Measurements from ENCODE around the gene URAD.

Gene URAD

DNA sequence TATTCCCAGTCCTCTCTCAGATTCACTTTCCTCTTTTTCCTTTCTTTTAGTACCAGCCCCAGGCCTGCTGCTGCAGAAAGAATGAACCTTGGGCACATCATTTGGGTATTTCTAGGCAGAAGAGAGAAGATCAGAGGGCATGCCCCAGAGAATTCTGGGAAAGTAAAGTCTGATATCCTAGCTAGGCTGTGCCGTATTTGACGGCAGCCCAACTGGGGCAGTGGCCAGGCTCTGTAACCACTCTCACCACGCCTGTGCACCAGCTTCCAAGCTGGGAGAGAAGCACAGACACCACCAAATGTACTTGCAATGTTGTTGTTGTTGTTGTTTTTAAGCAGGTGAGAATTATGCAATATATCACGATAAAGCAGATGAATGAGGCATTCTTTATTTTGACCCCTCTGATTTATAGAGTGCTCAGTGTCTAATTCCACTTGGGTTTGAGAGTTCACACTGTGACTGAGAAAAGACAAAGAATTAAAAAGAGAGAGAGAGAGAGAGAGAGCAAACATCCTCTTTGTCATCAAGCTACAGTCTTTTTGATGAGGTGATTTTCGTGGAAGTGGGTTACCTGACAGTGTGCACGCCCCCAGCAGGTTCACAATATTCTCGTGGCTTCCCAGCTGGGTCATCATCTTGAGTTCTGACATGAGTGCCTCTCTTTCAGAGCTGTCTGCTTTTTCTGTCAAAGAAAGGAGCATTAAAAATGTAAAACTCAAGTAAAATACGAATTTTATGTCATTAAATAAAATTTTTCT, 39.3 kb upstream of the URAD start:
- no peak overlapping the region for H3K4me3 ChIP-seq (ENCODE audit: low read length)
- TF ChIP-seq, protein P1, sequence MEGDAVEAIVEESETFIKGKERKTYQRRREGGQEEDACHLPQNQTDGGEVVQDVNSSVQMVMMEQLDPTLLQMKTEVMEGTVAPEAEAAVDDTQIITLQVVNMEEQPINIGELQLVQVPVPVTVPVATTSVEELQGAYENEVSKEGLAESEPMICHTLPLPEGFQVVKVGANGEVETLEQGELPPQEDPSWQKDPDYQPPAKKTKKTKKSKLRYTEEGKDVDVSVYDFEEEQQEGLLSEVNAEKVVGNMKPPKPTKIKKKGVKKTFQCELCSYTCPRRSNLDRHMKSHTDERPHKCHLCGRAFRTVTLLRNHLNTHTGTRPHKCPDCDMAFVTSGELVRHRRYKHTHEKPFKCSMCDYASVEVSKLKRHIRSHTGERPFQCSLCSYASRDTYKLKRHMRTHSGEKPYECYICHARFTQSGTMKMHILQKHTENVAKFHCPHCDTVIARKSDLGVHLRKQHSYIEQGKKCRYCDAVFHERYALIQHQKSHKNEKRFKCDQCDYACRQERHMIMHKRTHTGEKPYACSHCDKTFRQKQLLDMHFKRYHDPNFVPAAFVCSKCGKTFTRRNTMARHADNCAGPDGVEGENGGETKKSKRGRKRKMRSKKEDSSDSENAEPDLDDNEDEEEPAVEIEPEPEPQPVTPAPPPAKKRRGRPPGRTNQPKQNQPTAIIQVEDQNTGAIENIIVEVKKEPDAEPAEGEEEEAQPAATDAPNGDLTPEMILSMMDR (IDR thresholded peaks at IDR 0.05; ENCODE audit: insufficient read depth, low read depth, low read length, missing control alignments): no peak

DNA sequence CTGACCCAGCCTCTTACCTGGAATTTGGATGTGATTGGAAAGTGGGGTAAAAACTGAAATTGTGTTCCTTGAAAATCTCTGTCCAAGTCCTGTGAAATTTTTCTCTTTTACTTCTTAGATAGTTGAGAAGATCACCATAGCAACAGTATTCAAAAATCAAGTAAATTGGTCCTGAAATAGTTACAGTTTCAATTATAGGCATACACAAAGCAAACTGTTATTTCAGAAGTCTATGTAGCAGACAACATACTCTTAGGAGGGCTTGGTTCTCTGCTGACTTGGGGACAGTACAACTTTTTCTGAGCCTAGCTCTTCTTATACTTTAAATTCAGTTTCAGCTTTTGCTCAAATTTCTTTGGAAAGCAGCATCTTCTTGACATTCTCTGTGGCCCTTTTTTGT, 38.6 kb upstream of the URAD start:
- DNase-seq (ENCODE audit: low read depth): no peak
- TF ChIP-seq, protein P1 (IDR thresholded peaks at IDR 0.05; ENCODE audit: insufficient read depth, low read depth, low read length, missing control alignments): no peak
- H3K4me3 ChIP-seq (ENCODE audit: low read length): no peak overlapping the region

More for the DNA sequence above, 39.3 kb upstream of the URAD start:
- DNase-seq (ENCODE audit: low read depth): no peak

DNA sequence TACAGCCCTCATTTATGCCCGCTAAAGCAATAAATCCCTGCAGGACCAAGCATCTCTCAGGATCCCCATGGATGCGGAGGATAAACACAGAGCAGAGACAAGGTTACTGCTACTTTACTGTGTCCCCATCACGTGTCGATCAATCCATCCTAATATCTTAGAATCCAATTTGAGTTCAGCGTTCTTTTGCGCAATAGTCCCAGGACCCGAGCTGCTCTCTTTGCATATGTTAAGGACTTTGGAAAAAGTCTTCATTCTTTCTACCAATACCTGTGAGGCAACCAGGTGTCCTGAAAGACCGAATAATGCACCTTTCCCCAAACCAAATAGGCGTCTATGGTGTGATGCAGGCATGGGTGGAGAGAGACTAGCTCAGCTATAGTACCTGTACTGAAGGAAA, 38.0 kb upstream of the URAD start:
- DNase-seq (ENCODE audit: low read depth): no peak
- TF ChIP-seq, protein P1 (IDR thresholded peaks at IDR 0.05; ENCODE audit: insufficient read depth, low read depth, low read length, missing control alignments): no peak

DNA sequence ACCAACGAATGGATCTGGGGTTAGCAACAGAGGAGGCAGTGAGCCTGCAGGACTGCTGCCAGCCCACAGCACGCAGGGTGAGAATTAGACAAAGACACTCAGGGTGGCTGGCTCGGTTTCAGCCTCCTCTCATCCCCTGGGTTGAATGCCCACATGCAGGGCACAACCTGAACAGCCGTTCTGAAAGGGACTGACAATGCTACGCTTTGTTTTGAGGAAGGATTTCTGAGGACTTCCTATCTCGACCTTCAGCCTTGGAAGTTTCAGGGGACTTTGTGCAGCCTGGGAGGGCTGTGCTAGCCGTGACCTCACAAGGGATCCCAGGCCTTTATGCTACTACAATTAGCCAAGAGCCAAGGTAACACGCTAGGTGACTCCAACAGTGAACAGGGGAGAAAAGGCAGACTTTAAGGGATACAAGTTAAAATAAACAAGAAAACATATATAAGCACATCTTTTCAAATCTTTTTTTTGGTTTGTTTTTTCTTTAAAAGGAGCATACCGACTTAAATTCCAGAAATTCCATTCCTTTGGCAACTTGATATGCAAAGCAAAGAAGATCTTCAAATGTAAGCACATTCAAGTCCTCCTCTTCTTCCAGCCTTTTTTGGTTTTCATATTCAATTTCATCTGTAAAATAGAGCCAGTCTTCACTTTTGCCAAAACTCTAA, 34.5 kb upstream of the URAD start:
- H3K4me3 ChIP-seq (ENCODE audit: low read length): no peak overlapping the region
- DNase-seq (ENCODE audit: low read depth): no peak
- TF ChIP-seq, protein P1 (IDR thresholded peaks at IDR 0.05; ENCODE audit: insufficient read depth, low read depth, low read length, missing control alignments): no peak

More for the DNA sequence above, 38.0 kb upstream of the URAD start:
- H3K4me3 ChIP-seq (ENCODE audit: low read length): no peak overlapping the region

DNA sequence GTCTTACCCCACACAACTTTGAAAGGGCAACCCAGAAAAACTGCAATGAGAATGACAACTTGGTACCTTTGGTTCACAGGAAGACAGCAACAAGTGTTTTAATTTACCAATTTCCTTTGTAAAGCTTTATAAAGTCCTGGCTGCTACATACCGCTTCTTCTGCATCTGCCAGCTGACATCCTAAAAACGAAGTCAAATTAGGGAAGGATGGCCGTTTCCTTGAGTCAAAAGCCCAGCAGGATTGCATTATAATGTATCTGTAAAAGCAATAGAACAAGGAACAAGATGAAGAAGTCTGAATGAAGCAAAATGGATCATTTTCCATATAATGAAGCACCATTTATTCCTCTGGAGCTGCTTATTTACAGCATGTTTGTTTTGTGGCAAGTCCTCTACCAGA, 25.8 kb upstream of the URAD start:
- no peak overlapping the region for H3K4me3 ChIP-seq (ENCODE audit: low read length)
- TF ChIP-seq, protein P1 (IDR thresholded peaks at IDR 0.05; ENCODE audit: insufficient read depth, low read depth, low read length, missing control alignments): no peak
- no peak for DNase-seq (ENCODE audit: low read depth)

DNA sequence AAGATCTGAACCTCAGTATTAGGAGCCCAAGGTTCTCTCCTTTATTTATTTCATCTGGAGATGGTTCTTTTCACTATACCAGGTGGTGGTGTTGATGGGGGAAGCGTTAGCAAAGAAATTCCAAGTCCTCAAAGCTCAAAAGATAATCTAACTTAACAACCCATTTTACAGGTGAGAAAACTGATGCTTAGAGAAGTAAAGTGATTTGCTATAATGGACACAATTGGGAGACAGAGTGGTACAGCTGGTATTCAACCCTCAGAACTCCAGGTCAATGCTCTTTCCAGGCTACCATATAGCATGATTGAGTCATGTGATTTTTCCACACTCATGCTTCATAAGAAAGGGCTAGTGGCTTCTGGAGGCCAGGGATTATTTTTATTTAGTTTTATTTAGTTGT, 25.0 kb upstream of the URAD start:
- no peak for DNase-seq (ENCODE audit: low read depth)
- no peak overlapping the region for H3K4me3 ChIP-seq (ENCODE audit: low read length)
- TF ChIP-seq, protein P1 (IDR thresholded peaks at IDR 0.05; ENCODE audit: insufficient read depth, low read depth, low read length, missing control alignments): no peak
